ENCODE data around the gene TOPBP1.
A peak's percentile ranks its signal among the peaks of the same experiment; 100 is the strongest.
"Not testable (repeated sequence)": the region's sequence is repeated elsewhere in the genome, so short reads cannot be mapped to it uniquely, and the experiment has no call there.

Gene TOPBP1

GRCh38 chr3:133661454-133662277, at the start of gene TOPBP1:
TOPBP1 (minus strand) TSS chr3:133661941; CDS start chr3:133661127, 814 bp downstream.
- peak; percentile 56 for DNase-seq

GRCh38 chr3:133711013-133711412, 49.3 kb upstream of the TOPBP1 start:
- no peak for DNase-seq

GRCh38 chr3:133709139-133709750, 47.5 kb upstream of the TOPBP1 start:
- no peak for DNase-seq

GRCh38 chr3:133706033-133706432, 44.3 kb upstream of the TOPBP1 start:
- DNase-seq: no peak

- DNase-seq: no peak
These were observed 42.2 kb upstream of the TOPBP1 start for GRCh38 chr3:133703915-133704314.

- no peak for DNase-seq
These were observed 40.0 kb upstream of the TOPBP1 start for GRCh38 chr3:133701435-133702358.

- DNase-seq: no peak
These were observed 38.6 kb upstream of the TOPBP1 start for GRCh38 chr3:133700351-133700750.

- no peak for DNase-seq
These were observed 38.2 kb upstream of the TOPBP1 start for GRCh38 chr3:133699903-133700302.

- DNase-seq: no peak
These were observed 37.7 kb upstream of the TOPBP1 start for GRCh38 chr3:133699467-133699866.

- DNase-seq: no peak
These were observed 36.2 kb upstream of the TOPBP1 start for GRCh38 chr3:133697960-133698359.

GRCh38 chr3:133695560-133696171, 33.9 kb upstream of the TOPBP1 start:
- DNase-seq: no peak

GRCh38 chr3:133694288-133695268, 32.8 kb upstream of the TOPBP1 start:
- no peak for DNase-seq

GRCh38 chr3:133693821-133694220, 32.1 kb upstream of the TOPBP1 start:
- no peak for DNase-seq

- no peak for DNase-seq
These were observed 31.0 kb upstream of the TOPBP1 start for GRCh38 chr3:133692759-133693158.

- DNase-seq: no peak
These were observed 29.7 kb upstream of the TOPBP1 start for GRCh38 chr3:133691273-133692107.

- DNase-seq: not testable (repeated sequence)
These were observed 16.3 kb upstream of the TOPBP1 start for GRCh38 chr3:133677993-133678392.

GRCh38 chr3:133676336-133677118, 14.8 kb upstream of the TOPBP1 start:
- no peak for DNase-seq

- no peak for DNase-seq
These were observed 14.0 kb upstream of the TOPBP1 start for GRCh38 chr3:133675631-133676335.

GRCh38 chr3:133674290-133674919, 12.7 kb upstream of the TOPBP1 start:
- DNase-seq: no peak
